ENCODE results near the gene SLC5A11. TPM values are rescaled to one million over a fixed set of nuclear protein-coding genes. Genes with fewer than 3 reads are reported as not detected.

The SLC5A11 gene
- total RNA-seq, 1 experiment from 2014 or later, result 5.7 TPM

- H4K20me1 ChIP-seq (ENCODE audit: insufficient read depth), result no peaks in the 10 kb centered on the region
- CTCF ChIA-PET, result interaction anchor here (0.6 kb wide), 1 partner anchor 236 kb away, joined by 3 read pairs; no protein-coding TSS in a partner anchor
- no TSS peak for BruUV-seq (replicated peaks)
- no peak overlapping the region for H2AFZ ChIP-seq
- DNase-seq, result no peak
- H3F3A ChIP-seq (ENCODE audit: insufficient read depth, low read depth), result peaks cover 8% of the 10 kb centered on the region; the same call in 1 of the 2 replicates
- TF ChIP-seq CTCF (conservative IDR thresholded peaks at IDR 0.05) (no peak), EZH2 (IDR thresholded peaks at IDR 0.05; ENCODE audit: low read depth) (no peak)
- H3K4me3 ChIP-seq, result no peak overlapping the region
- H3K36me3 ChIP-seq (ENCODE audit: low read depth), result peaks cover 44% of the 10 kb centered on the region
- H3K4me2 ChIP-seq, result no peak overlapping the region
- H3K9me3 ChIP-seq (ENCODE audit: insufficient read depth, low read depth), result no peaks in the 10 kb centered on the region
- H3K4me1 ChIP-seq (replicated peaks; ENCODE audit: insufficient read depth), result no peaks in the 10 kb centered on the region
- no peaks in the 10 kb centered on the region for H3K9me2 ChIP-seq (ENCODE audit: insufficient read depth)
- POLR2A ChIA-PET (ENCODE audit: unreplicated experiment), result no interaction called here
- no peak overlapping the region for H3K27ac ChIP-seq
- H3K79me2 ChIP-seq (ENCODE audit: low read depth), result no peaks in the 10 kb centered on the region
- H3K27me3 ChIP-seq (ENCODE audit: insufficient read depth, low read depth), result no peaks in the 10 kb centered on the region
- intact Hi-C loops (cut with micrococcal nuclease; ENCODE audit: unreplicated experiment), result no loop called here
Measured at GRCh38 chr16:24816688-24817087, 29.1 kb upstream of the SLC5A11 start.

GRCh38 chr16:24819462-24820040 lies 26.2 kb upstream of the SLC5A11 start:
- no peaks in the 10 kb centered on the region for H3K27me3 ChIP-seq (ENCODE audit: insufficient read depth, low read depth)
- no peaks in the 10 kb centered on the region for H3K9me3 ChIP-seq (ENCODE audit: insufficient read depth, low read depth)
- H3F3A ChIP-seq (ENCODE audit: insufficient read depth, low read depth), result peaks cover 8% of the 10 kb centered on the region
- no peak for DNase-seq
- POLR2A ChIA-PET (ENCODE audit: unreplicated experiment), result no interaction called here
- peaks cover 31% of the 10 kb centered on the region for H3K36me3 ChIP-seq (ENCODE audit: low read depth)
- CTCF ChIA-PET, result no interaction called here
- H2AFZ ChIP-seq, result no peak overlapping the region
- intact Hi-C loops (cut with micrococcal nuclease; ENCODE audit: unreplicated experiment), result no loop called here
- H3K4me2 ChIP-seq, result no peak overlapping the region
- no peaks in the 10 kb centered on the region for H3K9me2 ChIP-seq (ENCODE audit: insufficient read depth)
- no peaks in the 10 kb centered on the region for H3K4me1 ChIP-seq (replicated peaks; ENCODE audit: insufficient read depth)
- H3K79me2 ChIP-seq (ENCODE audit: low read depth), result no peaks in the 10 kb centered on the region
- no peak for TF ChIP-seq EZH2 (IDR thresholded peaks at IDR 0.05; ENCODE audit: low read depth)
- no peak for TF ChIP-seq CTCF (conservative IDR thresholded peaks at IDR 0.05)
- no peaks in the 10 kb centered on the region for H4K20me1 ChIP-seq (ENCODE audit: insufficient read depth)
- no peak overlapping the region for H3K27ac ChIP-seq
- H3K4me3 ChIP-seq, result no peak overlapping the region
- BruUV-seq (replicated peaks), result no TSS peak

- no peak overlapping the region for H2AFZ ChIP-seq
- intact Hi-C loops (cut with micrococcal nuclease; ENCODE audit: unreplicated experiment), result no loop called here
- no peaks in the 10 kb centered on the region for H3K9me3 ChIP-seq (ENCODE audit: insufficient read depth, low read depth)
- no peaks in the 10 kb centered on the region for H3K9me2 ChIP-seq (ENCODE audit: insufficient read depth)
- H3K4me2 ChIP-seq, result no peak overlapping the region
- TF ChIP-seq CTCF (conservative IDR thresholded peaks at IDR 0.05) (no peak), EZH2 (IDR thresholded peaks at IDR 0.05; ENCODE audit: low read depth) (no peak)
- no TSS peak for BruUV-seq (replicated peaks)
- peaks cover 8% of the 10 kb centered on the region for H3F3A ChIP-seq (ENCODE audit: insufficient read depth, low read depth)
- H3K27ac ChIP-seq, result no peak overlapping the region
- CTCF ChIA-PET, result interaction anchor here (0.5 kb wide), 1 partner anchor 366 kb away, joined by 6 read pairs; no protein-coding TSS in a partner anchor
- peaks cover 29% of the 10 kb centered on the region for H3K36me3 ChIP-seq (ENCODE audit: low read depth)
- H3K4me3 ChIP-seq, result no peak overlapping the region
- POLR2A ChIA-PET (ENCODE audit: unreplicated experiment), result no interaction called here
- H3K27me3 ChIP-seq (ENCODE audit: insufficient read depth, low read depth), result no peaks in the 10 kb centered on the region
- H4K20me1 ChIP-seq (ENCODE audit: insufficient read depth), result peaks cover 5% of the 10 kb centered on the region; the same call in 1 of the 2 replicates
- no peaks in the 10 kb centered on the region for H3K79me2 ChIP-seq (ENCODE audit: low read depth)
- H3K4me1 ChIP-seq (replicated peaks; ENCODE audit: insufficient read depth), result no peaks in the 10 kb centered on the region
- no peak for DNase-seq
Measured at GRCh38 chr16:24820522-24820921, 25.2 kb upstream of the SLC5A11 start.
